Activated CD8-positive, alpha-beta memory T cell treated with anti-CD3 and anti-CD28 coated beads, Interleukin-2, amount 50 U/mL, for 48 hours (primary cell): Measurements from ENCODE around the gene LRRC49.
"Not testable (repeated sequence)": the region's sequence is repeated elsewhere in the genome, so short reads cannot be mapped to it uniquely, and the experiment has no call there.

Experiments
- DNase-seq: peaks from one replicate; pipeline ENCODE4 v3.0.0-alpha.2; 2020

The LRRC49 gene

GRCh38 chr15:70926914-70927313 lies 34.3 kb downstream of the LRRC49 start:
- not testable (repeated sequence) for DNase-seq

GRCh38 chr15:70931821-70932220 lies 39.2 kb downstream of the LRRC49 start:
- DNase-seq: no peak

- DNase-seq: no peak
Observed at GRCh38 chr15:70932397-70932796, 39.8 kb downstream of the LRRC49 start.

DNA sequence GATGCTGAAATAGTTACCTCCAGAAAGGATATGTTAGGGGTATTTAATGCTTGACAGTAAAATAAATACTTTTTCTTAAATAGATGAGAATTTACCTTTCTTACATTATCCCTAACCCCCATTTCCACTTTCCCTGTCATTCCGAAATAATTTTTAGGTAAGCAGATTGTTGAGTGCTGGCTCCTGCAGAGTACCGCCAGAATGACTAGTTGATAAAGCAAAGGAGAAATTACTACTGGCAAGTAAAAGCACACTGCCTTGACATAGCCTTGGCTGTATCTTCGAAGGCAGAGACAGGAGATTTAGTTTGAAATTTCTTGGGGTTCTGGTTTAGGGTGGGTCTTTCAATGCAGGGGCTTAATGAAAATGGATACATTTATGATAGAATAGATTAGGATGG lies 40.8 kb downstream of the LRRC49 start:
- DNase-seq: no peak

GRCh38 chr15:70935631-70936030 lies 43.0 kb downstream of the LRRC49 start:
- DNase-seq: no peak

DNA sequence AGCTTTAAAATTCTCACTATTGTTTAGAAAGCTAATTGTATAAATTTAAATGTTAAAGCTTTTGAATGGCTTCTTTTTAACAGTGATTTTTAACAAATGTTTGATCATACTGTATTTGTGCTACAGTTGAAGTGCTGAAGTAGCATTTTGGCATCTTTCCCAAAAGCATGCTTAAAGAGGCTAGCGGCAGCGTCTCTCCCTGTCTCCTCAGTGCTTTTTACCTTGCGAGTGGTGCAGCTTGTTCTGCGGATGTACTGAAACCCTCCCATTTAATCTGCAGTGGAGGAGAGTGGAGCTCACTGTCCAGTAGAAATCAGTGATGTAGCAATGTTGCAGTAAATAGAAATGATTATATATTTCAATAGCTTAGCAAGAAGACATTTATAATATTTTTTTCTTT lies 43.7 kb downstream of the LRRC49 start:
- no peak for DNase-seq

DNA sequence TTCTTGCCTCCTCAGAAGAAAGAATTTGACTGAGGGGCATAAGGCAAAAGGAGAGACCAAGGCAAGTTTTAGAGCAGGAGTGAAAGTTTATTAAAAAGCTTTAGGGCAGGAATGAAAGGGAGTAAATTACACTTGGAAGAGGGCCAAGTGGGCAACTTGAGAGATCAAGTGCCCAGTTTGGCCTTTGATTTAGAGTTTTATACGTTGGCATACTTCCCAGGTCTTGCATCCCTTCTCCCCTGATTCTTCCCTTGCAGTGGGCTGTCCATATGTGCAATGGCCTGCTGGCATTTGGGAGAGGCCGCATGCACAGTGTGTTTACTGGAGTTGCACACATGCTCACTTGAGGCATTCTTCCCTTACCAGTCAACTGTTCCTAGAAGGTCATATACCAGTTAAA lies 50.7 kb downstream of the LRRC49 start:
- DNase-seq: not testable (repeated sequence)

DNA sequence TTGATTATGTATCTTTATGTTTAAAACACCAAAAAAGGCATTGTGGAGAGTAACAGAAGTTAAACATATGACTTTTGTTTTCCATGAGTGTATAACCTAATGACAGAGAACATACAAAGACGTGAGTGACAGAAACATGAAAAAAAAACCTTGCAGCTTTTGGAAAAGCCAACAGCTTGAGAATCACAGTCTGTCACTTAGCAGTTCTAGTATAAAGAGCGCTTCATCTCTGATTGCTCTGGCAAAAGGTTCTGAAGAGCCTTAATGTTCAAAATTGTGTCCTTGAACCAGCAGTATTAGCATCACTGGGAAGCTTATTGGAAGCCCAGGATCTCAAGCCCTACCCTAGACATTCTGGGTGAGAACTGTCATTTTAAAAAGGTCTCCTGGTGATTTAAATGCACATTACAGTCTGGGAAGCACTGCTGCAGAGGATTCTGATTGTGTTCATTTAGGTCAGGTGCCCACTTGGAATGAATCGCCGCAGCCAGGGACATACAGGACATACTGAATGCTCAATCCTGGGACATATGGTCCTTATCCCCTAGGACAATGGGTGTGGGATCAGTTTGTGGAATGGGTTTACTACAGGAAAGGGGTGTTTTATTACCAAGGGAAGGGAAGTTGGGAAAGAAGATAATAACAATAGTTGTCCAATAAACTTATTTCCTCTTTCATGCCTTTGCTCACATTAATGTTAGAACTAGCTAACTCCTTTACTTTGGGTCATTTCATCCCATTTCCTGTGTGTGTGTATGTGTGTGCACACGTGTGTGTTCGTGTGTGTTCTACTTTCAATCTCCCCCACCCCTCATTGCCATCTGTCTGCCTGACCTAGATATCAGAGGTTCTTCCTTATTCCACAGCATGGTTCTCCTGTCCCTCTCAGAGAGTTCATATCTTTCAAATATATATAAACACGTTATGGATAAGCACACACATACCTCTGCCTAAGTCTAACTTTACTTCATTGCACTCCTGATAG lies 55.0 kb downstream of the LRRC49 start:
- no peak for DNase-seq

- no peak for DNase-seq
Observed at GRCh38 chr15:70950953-70951352, 58.3 kb downstream of the LRRC49 start.

GRCh38 chr15:70954171-70954570 lies 61.5 kb downstream of the LRRC49 start:
- DNase-seq: no peak

DNA sequence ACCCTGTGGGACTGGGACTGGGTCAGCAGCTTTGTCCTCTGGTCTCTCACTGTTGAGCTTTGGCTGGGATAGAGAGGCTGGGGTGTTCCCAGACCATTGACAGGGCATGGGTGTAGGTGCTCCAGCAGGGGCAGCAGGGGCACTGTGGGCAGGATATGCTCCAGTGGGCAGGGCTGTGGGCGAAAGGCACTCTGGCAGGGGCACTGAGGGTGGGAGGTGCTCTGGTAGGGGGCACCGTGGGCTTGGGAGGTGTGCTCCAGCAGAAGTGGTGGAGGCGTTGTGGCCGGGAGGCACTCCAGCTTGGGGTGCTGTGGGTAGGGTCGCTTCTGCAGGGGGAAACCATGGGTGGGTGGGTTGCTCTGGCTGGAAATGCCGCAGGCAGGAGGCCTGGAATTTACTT lies 62.1 kb downstream of the LRRC49 start:
- no peak for DNase-seq

DNA sequence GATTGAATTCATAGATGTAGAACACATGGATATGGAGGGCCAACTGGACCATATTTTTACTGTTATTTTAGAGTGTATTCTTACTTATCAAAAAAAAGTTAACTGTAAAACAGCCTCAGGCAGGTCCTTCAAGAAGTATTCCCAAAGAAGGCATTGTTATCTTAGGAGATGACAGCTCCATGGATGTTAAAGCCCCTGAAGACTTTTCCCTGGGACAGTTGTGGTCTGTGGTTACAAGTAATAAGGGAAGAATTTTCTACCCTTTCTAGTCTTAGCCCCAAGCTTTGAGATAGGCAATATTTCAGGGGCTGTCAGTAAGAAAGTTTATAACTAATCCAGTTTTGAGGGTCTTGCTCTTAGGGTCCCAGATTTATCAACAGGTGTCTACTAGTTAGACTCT lies 62.5 kb downstream of the LRRC49 start:
- DNase-seq: no peak

GRCh38 chr15:70956201-70956995 lies 63.8 kb downstream of the LRRC49 start:
- no peak for DNase-seq

- no peak for DNase-seq
Observed at GRCh38 chr15:70962084-70962483, 69.5 kb downstream of the LRRC49 start.

DNA sequence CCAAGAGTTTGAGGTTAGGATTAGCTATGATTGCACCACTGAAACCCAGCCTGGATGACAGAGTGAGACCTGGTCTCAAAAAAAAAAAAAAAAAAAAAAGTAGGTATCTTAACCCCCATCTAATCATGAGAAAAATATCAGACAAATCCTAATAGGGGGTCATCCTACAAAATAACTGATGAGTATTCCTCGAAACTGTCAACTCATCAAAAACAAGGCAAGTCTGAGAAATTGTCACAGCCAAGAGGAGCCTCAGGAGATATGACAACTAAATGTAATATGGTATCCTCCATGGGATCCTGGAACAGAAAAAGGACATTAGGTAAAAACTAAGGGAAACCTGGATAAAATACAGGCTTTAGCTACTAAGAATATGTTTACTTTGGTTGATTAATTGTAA lies 70.6 kb downstream of the LRRC49 start:
- DNase-seq: no peak

- no peak for DNase-seq
Observed at GRCh38 chr15:70964058-70964457, 71.4 kb downstream of the LRRC49 start.

- no peak for DNase-seq
Observed at GRCh38 chr15:70964686-70965085, 72.1 kb downstream of the LRRC49 start.

GRCh38 chr15:70967646-70968045 lies 75.0 kb downstream of the LRRC49 start:
- no peak for DNase-seq

- DNase-seq: no peak
Observed at GRCh38 chr15:70974004-70974832, 81.6 kb downstream of the LRRC49 start.

GRCh38 chr15:70976851-70977250 lies 84.2 kb downstream of the LRRC49 start:
- no peak for DNase-seq

DNA sequence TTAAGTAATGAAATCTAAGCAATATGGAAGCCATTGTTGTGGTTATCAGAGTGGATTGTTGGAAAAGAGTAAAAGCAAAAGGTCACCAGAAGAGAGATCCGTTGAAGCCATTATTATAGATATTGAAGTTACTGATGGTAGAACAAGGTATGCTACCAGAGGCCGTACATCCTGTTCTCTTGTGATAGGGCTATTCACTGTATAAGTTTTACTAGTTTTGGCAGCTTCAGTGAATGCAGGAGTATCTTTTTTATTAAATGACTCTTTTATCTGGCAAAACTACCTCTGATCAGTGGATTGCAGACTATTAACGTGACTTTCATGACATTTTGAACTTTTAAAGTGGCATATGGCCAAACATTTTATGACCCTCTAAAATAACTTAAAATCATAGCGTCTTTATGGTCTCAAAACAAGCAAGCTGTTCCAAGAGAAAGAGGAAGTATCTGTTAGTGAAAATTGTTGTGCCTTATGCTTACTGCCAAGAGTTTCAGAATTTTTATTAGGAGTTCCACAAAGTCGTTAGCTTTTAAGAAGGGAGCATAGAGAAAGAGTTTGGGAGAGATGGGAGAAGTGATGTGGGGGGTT lies 102.9 kb downstream of the LRRC49 start:
- DNase-seq: no peak

GRCh38 chr15:70998319-70998718 lies 105.7 kb downstream of the LRRC49 start:
- no peak for DNase-seq

DNA sequence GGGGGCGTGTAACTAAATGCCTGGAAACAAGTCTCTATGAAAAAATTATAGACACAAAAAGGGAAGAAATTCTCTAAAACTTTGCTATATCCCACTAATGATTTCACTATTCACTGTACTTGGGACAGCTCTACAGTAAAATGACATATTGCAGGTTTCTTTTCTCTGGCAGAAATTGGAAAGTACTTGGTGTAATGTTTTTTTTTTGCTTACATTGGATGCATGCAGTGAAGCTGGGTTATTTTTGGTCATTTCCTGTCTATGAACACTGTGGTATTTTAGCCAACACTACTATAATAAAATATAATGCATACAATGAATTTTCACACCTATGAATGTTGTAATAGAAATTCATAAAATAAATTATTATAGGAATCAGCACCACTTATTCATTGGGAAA lies 109.7 kb downstream of the LRRC49 start:
- DNase-seq: no peak
